ENCODE measurements around the gene C1QTNF12.

The C1QTNF12 gene

GRCh38 chr1:1282998-1283397, 36.5 kb upstream of the C1QTNF12 start:
- no peak overlapping the region for H3K4me3 ChIP-seq (ENCODE audit: severe bottlenecking)
- no peak overlapping the region for H3K27ac ChIP-seq (ENCODE audit: poor library complexity, severe bottlenecking)
- H3K9me3 ChIP-seq (ENCODE audit: severe bottlenecking): no peaks in the 10 kb centered on the region
- H3K36me3 ChIP-seq (ENCODE audit: low read depth): no peaks in the 10 kb centered on the region
- no peaks in the 10 kb centered on the region for H3K27me3 ChIP-seq (ENCODE audit: insufficient read depth, poor library complexity, severe bottlenecking)
- DNase-seq (ENCODE audit: low spot score): no peak
- no peak for TF ChIP-seq CTCF (IDR thresholded peaks at IDR 0.05; ENCODE audit: poor library complexity, severe bottlenecking)
- ATAC-seq (ENCODE audit: low read depth): no peak
- H3K4me1 ChIP-seq (ENCODE audit: insufficient read depth, poor library complexity, severe bottlenecking): no peaks in the 10 kb centered on the region

- no peak overlapping the region for H3K4me3 ChIP-seq (ENCODE audit: severe bottlenecking)
- H3K27ac ChIP-seq (ENCODE audit: poor library complexity, severe bottlenecking): no peak overlapping the region
- no peaks in the 10 kb centered on the region for H3K27me3 ChIP-seq (ENCODE audit: insufficient read depth, poor library complexity, severe bottlenecking)
- H3K9me3 ChIP-seq (ENCODE audit: severe bottlenecking): no peaks in the 10 kb centered on the region
- no peak for TF ChIP-seq CTCF (IDR thresholded peaks at IDR 0.05; ENCODE audit: poor library complexity, severe bottlenecking)
- no peaks in the 10 kb centered on the region for H3K36me3 ChIP-seq (ENCODE audit: low read depth)
- DNase-seq (ENCODE audit: low spot score): no peak
- H3K4me1 ChIP-seq (ENCODE audit: insufficient read depth, poor library complexity, severe bottlenecking): no peaks in the 10 kb centered on the region
- peak; percentile 43; the same call in 2 of the 3 replicates for ATAC-seq (ENCODE audit: low read depth)
Measured at GRCh38 chr1:1281533-1282321, 35.2 kb upstream of the C1QTNF12 start.

GRCh38 chr1:1280782-1281481, 34.4 kb upstream of the C1QTNF12 start:
- ATAC-seq (ENCODE audit: low read depth) (no peak), DNase-seq (ENCODE audit: low spot score) (no peak)
- H3K27me3 ChIP-seq (ENCODE audit: insufficient read depth, poor library complexity, severe bottlenecking): no peaks in the 10 kb centered on the region
- no peak overlapping the region for H3K4me3 ChIP-seq (ENCODE audit: severe bottlenecking)
- no peaks in the 10 kb centered on the region for H3K9me3 ChIP-seq (ENCODE audit: severe bottlenecking)
- no peak overlapping the region for H3K27ac ChIP-seq (ENCODE audit: poor library complexity, severe bottlenecking)
- H3K4me1 ChIP-seq (ENCODE audit: insufficient read depth, poor library complexity, severe bottlenecking): no peaks in the 10 kb centered on the region
- no peak for TF ChIP-seq CTCF (IDR thresholded peaks at IDR 0.05; ENCODE audit: poor library complexity, severe bottlenecking)
- H3K36me3 ChIP-seq (ENCODE audit: low read depth): no peaks in the 10 kb centered on the region

- H3K9me3 ChIP-seq (ENCODE audit: severe bottlenecking): no peaks in the 10 kb centered on the region
- no peaks in the 10 kb centered on the region for H3K36me3 ChIP-seq (ENCODE audit: low read depth)
- no peak for ATAC-seq (ENCODE audit: low read depth)
- no peak for DNase-seq (ENCODE audit: low spot score)
- no peaks in the 10 kb centered on the region for H3K4me1 ChIP-seq (ENCODE audit: insufficient read depth, poor library complexity, severe bottlenecking)
- no peak overlapping the region for H3K27ac ChIP-seq (ENCODE audit: poor library complexity, severe bottlenecking)
- no peak for TF ChIP-seq CTCF (IDR thresholded peaks at IDR 0.05; ENCODE audit: poor library complexity, severe bottlenecking)
- no peak overlapping the region for H3K4me3 ChIP-seq (ENCODE audit: severe bottlenecking)
- H3K27me3 ChIP-seq (ENCODE audit: insufficient read depth, poor library complexity, severe bottlenecking): no peaks in the 10 kb centered on the region
Measured at GRCh38 chr1:1279028-1279427, 32.5 kb upstream of the C1QTNF12 start.

- Histone ChIP-seq H3K9me3 (ENCODE audit: severe bottlenecking) (no peaks in the 10 kb centered on the region), H3K36me3 (ENCODE audit: low read depth) (no peaks in the 10 kb centered on the region), H3K27me3 (ENCODE audit: insufficient read depth, poor library complexity, severe bottlenecking) (no peaks in the 10 kb centered on the region), H3K4me3 (ENCODE audit: severe bottlenecking) (no peak overlapping the region), H3K4me1 (ENCODE audit: insufficient read depth, poor library complexity, severe bottlenecking) (no peaks in the 10 kb centered on the region), H3K27ac (ENCODE audit: poor library complexity, severe bottlenecking) (no peak overlapping the region)
- no peak for TF ChIP-seq CTCF (IDR thresholded peaks at IDR 0.05; ENCODE audit: poor library complexity, severe bottlenecking)
- ATAC-seq (ENCODE audit: low read depth): no peak
- no peak for DNase-seq (ENCODE audit: low spot score)
Measured at GRCh38 chr1:1278620-1279019, 32.1 kb upstream of the C1QTNF12 start.
